ENCODE measurements around the gene TMEM163.

The TMEM163 gene

DNA sequence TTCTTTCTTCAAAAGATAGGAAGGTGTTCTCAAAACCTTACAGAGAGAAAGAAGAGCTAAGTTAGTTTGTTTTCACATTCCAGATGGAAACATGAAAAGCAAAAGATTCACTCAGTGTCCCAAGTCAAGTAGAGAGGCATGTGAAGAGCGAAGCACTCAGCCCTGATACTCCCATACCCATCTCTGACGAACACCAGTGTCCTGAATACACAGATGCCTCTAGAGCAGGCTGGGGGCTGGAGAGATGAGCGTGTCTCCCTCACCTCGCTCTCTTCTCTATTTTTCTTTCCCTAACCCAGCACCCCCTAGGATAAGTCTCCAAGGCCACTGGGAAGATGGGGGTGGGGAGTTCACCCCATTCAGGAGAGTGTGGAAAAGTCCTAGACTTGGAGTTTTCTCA lies 227.8 kb downstream of the TMEM163 start:
- no peaks in the 10 kb centered on the region for H3K9me2 ChIP-seq (ENCODE audit: low read depth, low read length)
- H3K9me3 ChIP-seq (ENCODE audit: low read length) = no peaks in the 10 kb centered on the region
- no peak overlapping the region for H2AFZ ChIP-seq (ENCODE audit: low read length)
- no peaks in the 10 kb centered on the region; the same call in 1 of the 2 replicates for H3K27me3 ChIP-seq (ENCODE audit: insufficient read depth, low read length)
- H4K20me1 ChIP-seq (ENCODE audit: insufficient read depth, low read length) = no peaks in the 10 kb centered on the region
- H3K4me1 ChIP-seq (ENCODE audit: insufficient read depth, low read length, severe bottlenecking) = no peaks in the 10 kb centered on the region
- no peaks in the 10 kb centered on the region for H3F3A ChIP-seq (ENCODE audit: insufficient read depth, low read length)
- TF ChIP-seq, protein P1, sequence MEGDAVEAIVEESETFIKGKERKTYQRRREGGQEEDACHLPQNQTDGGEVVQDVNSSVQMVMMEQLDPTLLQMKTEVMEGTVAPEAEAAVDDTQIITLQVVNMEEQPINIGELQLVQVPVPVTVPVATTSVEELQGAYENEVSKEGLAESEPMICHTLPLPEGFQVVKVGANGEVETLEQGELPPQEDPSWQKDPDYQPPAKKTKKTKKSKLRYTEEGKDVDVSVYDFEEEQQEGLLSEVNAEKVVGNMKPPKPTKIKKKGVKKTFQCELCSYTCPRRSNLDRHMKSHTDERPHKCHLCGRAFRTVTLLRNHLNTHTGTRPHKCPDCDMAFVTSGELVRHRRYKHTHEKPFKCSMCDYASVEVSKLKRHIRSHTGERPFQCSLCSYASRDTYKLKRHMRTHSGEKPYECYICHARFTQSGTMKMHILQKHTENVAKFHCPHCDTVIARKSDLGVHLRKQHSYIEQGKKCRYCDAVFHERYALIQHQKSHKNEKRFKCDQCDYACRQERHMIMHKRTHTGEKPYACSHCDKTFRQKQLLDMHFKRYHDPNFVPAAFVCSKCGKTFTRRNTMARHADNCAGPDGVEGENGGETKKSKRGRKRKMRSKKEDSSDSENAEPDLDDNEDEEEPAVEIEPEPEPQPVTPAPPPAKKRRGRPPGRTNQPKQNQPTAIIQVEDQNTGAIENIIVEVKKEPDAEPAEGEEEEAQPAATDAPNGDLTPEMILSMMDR (IDR thresholded peaks at IDR 0.05; ENCODE audit: low read length) = no peak
- no peak for TF ChIP-seq EZH2 (IDR thresholded peaks at IDR 0.05; ENCODE audit: borderline replicate concordance, low read length)
- no peak overlapping the region for H3K4me3 ChIP-seq (ENCODE audit: low read depth, low read length, poor library complexity, severe bottlenecking)
- no peaks in the 10 kb centered on the region for H3K79me2 ChIP-seq (ENCODE audit: insufficient read depth, low read length)
- no peaks in the 10 kb centered on the region for H3K36me3 ChIP-seq (ENCODE audit: insufficient read depth, low read length)
- no peak overlapping the region for H3K27ac ChIP-seq (ENCODE audit: low read depth, low read length, poor library complexity, severe bottlenecking)
- H3K4me2 ChIP-seq (ENCODE audit: low read length) = no peak overlapping the region
- H3K9ac ChIP-seq (ENCODE audit: low read length) = no peak overlapping the region

DNA sequence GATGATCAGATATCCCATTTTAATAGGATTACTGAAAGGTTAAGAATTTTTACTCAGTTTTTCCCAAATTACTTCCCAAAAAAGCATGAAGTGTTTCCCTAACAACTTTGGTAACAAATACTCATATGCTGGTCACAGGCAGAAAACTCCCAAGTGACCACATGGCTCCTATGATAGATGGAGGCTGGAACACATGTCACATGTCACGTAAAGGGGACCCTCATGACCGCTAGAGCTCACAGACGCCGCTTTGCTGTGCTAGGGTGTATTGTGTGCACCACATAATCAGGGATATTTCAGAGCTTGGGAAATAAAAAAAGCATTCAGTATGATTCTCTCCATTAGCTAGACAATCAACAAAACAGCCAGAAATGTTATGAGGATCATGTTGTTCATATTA lies 228.2 kb downstream of the TMEM163 start:
- no peak overlapping the region for H3K27ac ChIP-seq (ENCODE audit: low read depth, low read length, poor library complexity, severe bottlenecking)
- no peaks in the 10 kb centered on the region; the same call in 1 of the 2 replicates for H3K27me3 ChIP-seq (ENCODE audit: insufficient read depth, low read length)
- no peaks in the 10 kb centered on the region for H3K9me3 ChIP-seq (ENCODE audit: low read length)
- no peaks in the 10 kb centered on the region for H4K20me1 ChIP-seq (ENCODE audit: insufficient read depth, low read length)
- H3K9me2 ChIP-seq (ENCODE audit: low read depth, low read length) = no peaks in the 10 kb centered on the region
- no peak overlapping the region for H2AFZ ChIP-seq (ENCODE audit: low read length)
- no peak overlapping the region for H3K4me2 ChIP-seq (ENCODE audit: low read length)
- H3K4me3 ChIP-seq (ENCODE audit: low read depth, low read length, poor library complexity, severe bottlenecking) = no peak overlapping the region
- no peaks in the 10 kb centered on the region for H3K4me1 ChIP-seq (ENCODE audit: insufficient read depth, low read length, severe bottlenecking)
- H3K36me3 ChIP-seq (ENCODE audit: insufficient read depth, low read length) = no peaks in the 10 kb centered on the region
- no peak overlapping the region for H3K9ac ChIP-seq (ENCODE audit: low read length)
- TF ChIP-seq, protein P1 (IDR thresholded peaks at IDR 0.05; ENCODE audit: low read length) = no peak
- H3K79me2 ChIP-seq (ENCODE audit: insufficient read depth, low read length) = no peaks in the 10 kb centered on the region
- H3F3A ChIP-seq (ENCODE audit: insufficient read depth, low read length) = no peaks in the 10 kb centered on the region

DNA sequence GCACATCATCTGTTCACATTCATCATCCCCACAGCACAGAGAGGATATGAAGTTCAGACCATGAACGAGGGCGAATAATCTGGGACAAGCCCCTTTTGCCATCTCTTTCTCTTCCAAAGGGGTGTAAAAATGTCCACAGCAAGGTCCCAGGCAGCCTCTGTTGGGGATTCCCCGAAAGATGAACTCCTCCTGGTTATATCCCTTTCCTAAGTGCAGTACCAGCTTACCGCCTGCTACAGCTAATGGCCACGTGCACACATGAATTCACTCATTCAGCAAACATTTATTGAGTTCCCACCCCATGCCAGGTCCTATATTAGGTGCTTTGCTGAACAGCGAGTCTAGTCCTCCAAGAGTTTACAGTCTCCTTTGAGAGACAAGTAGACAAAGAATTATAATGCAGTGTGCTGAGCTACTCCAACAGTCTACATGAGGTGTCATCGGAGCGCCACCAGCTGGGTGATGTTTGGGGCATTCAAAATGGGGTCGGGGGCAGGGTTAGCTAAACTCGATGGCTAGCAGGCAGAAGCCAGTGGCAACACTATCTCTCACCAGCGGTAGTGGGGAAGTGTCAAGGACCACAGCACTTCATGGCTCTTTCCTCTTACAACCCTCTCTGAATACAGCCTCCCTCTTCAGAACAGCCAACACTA lies 228.9 kb downstream of the TMEM163 start:
- no peaks in the 10 kb centered on the region for H3K36me3 ChIP-seq (ENCODE audit: insufficient read depth, low read length)
- TF ChIP-seq, protein P1 (IDR thresholded peaks at IDR 0.05; ENCODE audit: low read length) = no peak
- no peak for TF ChIP-seq EZH2 (IDR thresholded peaks at IDR 0.05; ENCODE audit: borderline replicate concordance, low read length)
- H3K9ac ChIP-seq (ENCODE audit: low read length) = no peak overlapping the region
- H3F3A ChIP-seq (ENCODE audit: insufficient read depth, low read length) = no peaks in the 10 kb centered on the region
- no peaks in the 10 kb centered on the region for H3K4me1 ChIP-seq (ENCODE audit: insufficient read depth, low read length, severe bottlenecking)
- no peaks in the 10 kb centered on the region for H4K20me1 ChIP-seq (ENCODE audit: insufficient read depth, low read length)
- H3K79me2 ChIP-seq (ENCODE audit: insufficient read depth, low read length) = no peaks in the 10 kb centered on the region
- no peak overlapping the region for H3K27ac ChIP-seq (ENCODE audit: low read depth, low read length, poor library complexity, severe bottlenecking)
- no peak overlapping the region for H2AFZ ChIP-seq (ENCODE audit: low read length)
- H3K4me3 ChIP-seq (ENCODE audit: low read depth, low read length, poor library complexity, severe bottlenecking) = no peak overlapping the region
- no peaks in the 10 kb centered on the region for H3K9me2 ChIP-seq (ENCODE audit: low read depth, low read length)
- H3K4me2 ChIP-seq (ENCODE audit: low read length) = no peak overlapping the region
- H3K27me3 ChIP-seq (ENCODE audit: insufficient read depth, low read length) = no peaks in the 10 kb centered on the region; the same call in 1 of the 2 replicates
- H3K9me3 ChIP-seq (ENCODE audit: low read length) = no peaks in the 10 kb centered on the region

All from OCI-LY1 (cell line).